Cardiac muscle cell (in vitro differentiated cells and primary cell): ENCODE data around the gene TBC1D19. TPM values are rescaled to one million over a fixed set of nuclear protein-coding genes. Genes with fewer than 3 reads are reported as not detected.
"Not testable (repeated sequence)": the region's sequence is repeated elsewhere in the genome, so short reads cannot be mapped to it uniquely, and the experiment has no call there.

ENCODE experiments used
- DNase-seq, 2 donors: peaks; one replicate each; pipeline versions ENCODE4 v3.0.0 to v3.0.0-alpha.2; 2010 to 2017; ENCODE audit warnings: low read depth in 1 of 2, low spot score in 1 of 2
- H3K27ac ChIP-seq: fragments of 200-600 bp; sonication (generic); 2 replicates; pipeline ENCODE4 v1.5.1; 2016
- H3K27me3 ChIP-seq: fragments of 200-600 bp; sonication (generic); 2 replicates; pipeline ENCODE4 v1.6.0; 2016; ENCODE audit warnings: control low read depth
- H3K36me3 ChIP-seq: fragments of 200-600 bp; sonication (generic); 2 replicates; pipeline ENCODE4 v1.5.1; 2016; ENCODE audit warnings: control low read depth
- H3K4me1 ChIP-seq: fragments of 200-600 bp; sonication (generic); 2 replicates; pipeline ENCODE4 v1.8.1; 2017; ENCODE audit warnings: low read depth, mild to moderate bottlenecking, mixed run types
- H3K4me3 ChIP-seq: fragments of 200-600 bp; sonication (generic); 2 replicates; pipeline ENCODE4 v1.5.1; 2016; ENCODE audit warnings: mild to moderate bottlenecking
- H3K9me3 ChIP-seq: fragments of 200-600 bp; sonication (generic); 2 replicates; pipeline ENCODE4 v1.5.1; 2017; ENCODE audit warnings: low read depth, mild to moderate bottlenecking, control low read depth
- polyA plus RNA-seq: library from polyadenylated mRNA; unstranded; fragments of >200 nt; fragmentation: Nextera tagmentation; extraction: Ambion mirVana; gene quantifications from 2 replicates; pipeline ENCODE4 v1.2.1, GENCODE V29; 2016
- total RNA-seq: library from RNA; depleted of rRNA; stranded (reverse); fragments of >200 nt; gene quantifications from 2 replicates; pipeline ENCODE4 v1.2.3, GENCODE V29; 2016
- TF ChIP-seq, protein P1 (sequence below): IDR thresholded peaks from 2 replicates; pipeline ENCODE4 v1.5.1; 2012; ENCODE audit warnings: low read depth, mild to moderate bottlenecking, low read length

TBC1D19 gene
- total and polyA plus RNA-seq, 2 experiments from 2014 or later = 10.9 to 17.3 TPM

DNA sequence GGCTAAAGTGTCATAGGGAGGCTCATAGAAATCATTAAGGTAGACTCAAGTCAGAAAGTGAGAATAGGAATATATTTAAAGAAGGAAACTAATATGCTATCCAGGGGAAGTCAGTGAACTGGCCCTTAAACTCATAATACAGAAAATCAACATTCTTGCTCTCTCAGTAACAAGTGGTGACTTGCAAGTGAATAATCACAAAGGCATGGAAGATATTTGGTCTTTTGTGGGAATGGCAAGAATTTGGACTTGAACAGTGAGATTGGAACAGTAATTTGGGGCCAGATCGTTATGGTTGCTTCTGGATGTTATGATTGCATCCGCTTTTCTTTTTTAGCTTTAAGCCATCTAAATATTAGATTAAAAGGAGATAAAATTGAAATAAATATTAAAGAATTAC lies 103.8 kb downstream of the TBC1D19 start:
- no peak overlapping the region for H3K4me3 ChIP-seq
- TF ChIP-seq, protein P1, sequence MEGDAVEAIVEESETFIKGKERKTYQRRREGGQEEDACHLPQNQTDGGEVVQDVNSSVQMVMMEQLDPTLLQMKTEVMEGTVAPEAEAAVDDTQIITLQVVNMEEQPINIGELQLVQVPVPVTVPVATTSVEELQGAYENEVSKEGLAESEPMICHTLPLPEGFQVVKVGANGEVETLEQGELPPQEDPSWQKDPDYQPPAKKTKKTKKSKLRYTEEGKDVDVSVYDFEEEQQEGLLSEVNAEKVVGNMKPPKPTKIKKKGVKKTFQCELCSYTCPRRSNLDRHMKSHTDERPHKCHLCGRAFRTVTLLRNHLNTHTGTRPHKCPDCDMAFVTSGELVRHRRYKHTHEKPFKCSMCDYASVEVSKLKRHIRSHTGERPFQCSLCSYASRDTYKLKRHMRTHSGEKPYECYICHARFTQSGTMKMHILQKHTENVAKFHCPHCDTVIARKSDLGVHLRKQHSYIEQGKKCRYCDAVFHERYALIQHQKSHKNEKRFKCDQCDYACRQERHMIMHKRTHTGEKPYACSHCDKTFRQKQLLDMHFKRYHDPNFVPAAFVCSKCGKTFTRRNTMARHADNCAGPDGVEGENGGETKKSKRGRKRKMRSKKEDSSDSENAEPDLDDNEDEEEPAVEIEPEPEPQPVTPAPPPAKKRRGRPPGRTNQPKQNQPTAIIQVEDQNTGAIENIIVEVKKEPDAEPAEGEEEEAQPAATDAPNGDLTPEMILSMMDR = no peak
- H3K36me3 ChIP-seq = no peaks in the 10 kb centered on the region
- H3K27ac ChIP-seq = no peak overlapping the region
- peak in 1 of 2 donors; percentile 79 for DNase-seq
- no peaks in the 10 kb centered on the region for H3K27me3 ChIP-seq
- H3K4me1 ChIP-seq = no peaks in the 10 kb centered on the region
- H3K9me3 ChIP-seq = no peaks in the 10 kb centered on the region

DNA sequence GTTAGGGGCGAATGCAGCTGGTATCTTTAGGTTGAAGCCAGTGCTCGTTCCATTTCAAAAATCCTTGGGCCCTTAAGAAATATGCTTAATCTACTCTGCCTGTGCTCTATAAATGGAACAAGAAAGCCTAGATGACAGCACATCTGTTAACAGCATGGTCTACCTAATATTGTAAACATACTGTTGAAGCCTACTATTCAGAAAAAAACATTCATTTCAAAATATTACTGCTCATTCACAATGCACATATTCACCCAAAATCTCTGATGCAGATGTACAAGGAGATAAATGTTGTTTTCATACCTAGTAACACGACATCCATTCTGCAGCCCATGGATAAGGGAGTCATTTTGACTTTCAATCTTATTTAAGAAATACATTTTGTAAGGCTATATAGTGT lies 106.6 kb downstream of the TBC1D19 start:
- TF ChIP-seq, protein P1 = no peak
- Histone ChIP-seq H3K4me1 (no peaks in the 10 kb centered on the region), H3K9me3 (no peaks in the 10 kb centered on the region), H3K36me3 (no peaks in the 10 kb centered on the region), H3K27me3 (no peaks in the 10 kb centered on the region), H3K4me3 (no peak overlapping the region), H3K27ac (no peak overlapping the region)
- DNase-seq = no peak

DNA sequence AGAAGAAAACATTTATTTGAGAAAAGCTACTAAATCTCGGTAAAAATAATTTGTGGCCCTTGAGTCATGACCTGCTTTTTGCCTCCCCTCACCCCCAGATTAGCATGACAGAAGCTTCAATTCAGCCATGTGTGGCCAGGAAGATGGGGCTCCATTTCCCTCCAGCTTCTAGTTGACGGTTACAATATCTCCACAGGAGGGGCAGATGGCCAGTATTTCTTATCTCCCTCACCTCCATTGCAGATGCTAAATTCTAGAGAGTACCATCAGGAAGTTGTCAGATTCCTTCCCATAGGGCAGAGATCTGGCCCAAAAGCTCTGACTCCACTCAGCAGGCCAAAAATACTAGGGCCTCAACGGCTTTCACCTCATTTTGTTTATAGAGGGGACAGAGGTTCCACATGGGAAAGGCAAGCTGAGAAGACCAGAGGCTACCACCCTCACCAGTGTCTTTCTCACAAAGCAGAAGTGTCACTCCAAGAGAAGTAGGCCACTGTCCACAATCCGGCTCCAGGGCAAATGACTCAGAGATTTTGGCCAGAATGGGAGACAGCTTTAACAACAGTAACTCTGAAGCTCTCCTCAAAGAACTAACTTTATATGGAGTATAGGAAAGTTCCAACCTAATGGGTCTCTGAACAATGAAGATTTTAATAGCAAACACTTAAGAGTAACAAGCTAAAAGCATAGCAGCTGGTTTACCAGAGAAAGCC lies 108.3 kb downstream of the TBC1D19 start:
- no peak overlapping the region for H3K27ac ChIP-seq
- no peaks in the 10 kb centered on the region for H3K9me3 ChIP-seq
- no peak overlapping the region for H3K4me3 ChIP-seq
- TF ChIP-seq, protein P1 = no peak
- no peaks in the 10 kb centered on the region for H3K36me3 ChIP-seq
- H3K4me1 ChIP-seq = no peaks in the 10 kb centered on the region
- DNase-seq = no peak
- H3K27me3 ChIP-seq = no peaks in the 10 kb centered on the region

DNA sequence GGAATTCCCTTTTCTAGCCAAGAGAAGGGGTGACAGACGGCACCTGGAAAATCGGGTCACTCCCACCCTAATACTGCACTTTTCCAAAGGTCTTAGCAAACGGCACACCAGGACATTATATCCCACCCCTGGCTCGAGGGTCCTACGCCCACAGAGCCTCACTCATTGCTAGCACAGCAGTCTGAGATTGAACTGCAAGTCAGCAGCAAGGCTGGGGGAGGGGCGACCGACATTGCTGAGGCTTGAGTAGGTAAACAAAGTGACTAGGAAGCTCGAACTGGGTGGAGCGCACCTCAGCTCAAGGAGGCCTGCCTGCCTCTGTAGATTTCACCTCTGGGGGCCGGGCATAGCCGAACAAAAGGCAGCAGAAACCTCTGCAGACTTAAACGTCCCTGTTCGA lies 110.2 kb downstream of the TBC1D19 start:
- not testable (repeated sequence) for H3K27ac ChIP-seq, H3K36me3 ChIP-seq, H3K4me3 ChIP-seq, H3K27me3 ChIP-seq, H3K4me1 ChIP-seq, H3K9me3 ChIP-seq, DNase-seq

DNA sequence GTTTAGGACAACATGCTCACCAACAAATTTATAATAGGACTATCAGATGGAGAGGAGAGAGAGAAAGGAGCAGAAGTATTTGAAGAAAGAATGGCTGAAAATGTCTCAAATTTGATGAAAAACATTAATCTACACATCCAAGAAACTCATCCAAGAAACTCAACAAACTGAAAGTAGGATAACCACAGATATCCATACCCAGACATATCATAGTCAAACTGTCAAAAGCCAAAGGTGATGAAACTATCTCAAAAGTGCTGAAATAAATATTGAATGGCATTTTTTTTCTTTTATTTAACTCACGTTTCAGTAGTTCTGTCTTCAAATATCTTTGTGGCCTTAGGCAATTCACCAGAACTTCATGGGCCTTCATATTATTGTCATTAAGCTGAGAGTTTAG lies 116.2 kb downstream of the TBC1D19 start:
- TF ChIP-seq, protein P1 = no peak
- H3K4me3 ChIP-seq = no peak overlapping the region
- no peaks in the 10 kb centered on the region for H3K36me3 ChIP-seq
- H3K27me3 ChIP-seq = no peaks in the 10 kb centered on the region
- no peak overlapping the region for H3K27ac ChIP-seq
- H3K9me3 ChIP-seq = no peaks in the 10 kb centered on the region
- no peak for DNase-seq
- no peaks in the 10 kb centered on the region for H3K4me1 ChIP-seq

DNA sequence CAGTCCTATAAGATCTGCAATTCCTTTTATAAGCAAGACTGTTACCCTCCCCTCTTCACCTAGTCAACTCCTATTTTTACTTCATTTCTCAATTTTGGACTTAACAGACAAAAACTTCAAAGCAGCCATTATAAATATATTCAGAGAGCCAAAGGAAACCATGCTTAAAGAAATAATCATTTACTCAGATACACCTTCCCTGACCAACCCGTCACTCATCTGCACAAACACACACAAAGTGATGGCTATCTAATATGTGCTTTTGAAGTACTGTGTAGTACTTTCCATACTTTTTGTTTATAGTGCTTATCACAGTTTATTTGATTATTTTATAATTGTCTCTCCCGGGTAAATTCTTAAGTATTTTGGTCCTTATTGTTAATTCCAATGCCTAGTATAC lies 117.2 kb downstream of the TBC1D19 start:
- H3K27me3 ChIP-seq = no peaks in the 10 kb centered on the region
- no peaks in the 10 kb centered on the region for H3K4me1 ChIP-seq
- no peak overlapping the region for H3K27ac ChIP-seq
- TF ChIP-seq, protein P1 = no peak
- H3K4me3 ChIP-seq = no peak overlapping the region
- H3K36me3 ChIP-seq = no peaks in the 10 kb centered on the region
- H3K9me3 ChIP-seq = no peaks in the 10 kb centered on the region
- no peak for DNase-seq
